HK-2 (cell line): ENCODE measurements around the gene FTO.
"Not testable (repeated sequence)": the region's sequence is repeated elsewhere in the genome, so short reads cannot be mapped to it uniquely, and the experiment has no call there.

ENCODE experiments used
- DNase-seq: peaks from one replicate; pipeline ENCODE4 v3.0.0-alpha.2; 2018; ENCODE audit not compliant: unreplicated experiment

FTO gene

GRCh38 chr16:53703590-53704444 lies at the start of gene FTO, which contains the start of gene RPGRIP1L:
TSS of gene FTO (plus strand) at chr16:53704156.
TSS of gene RPGRIP1L (minus strand) at chr16:53703859. CDS start at chr16:53700723, 3,136 bp downstream.
- peak; percentile 100 for DNase-seq

DNA sequence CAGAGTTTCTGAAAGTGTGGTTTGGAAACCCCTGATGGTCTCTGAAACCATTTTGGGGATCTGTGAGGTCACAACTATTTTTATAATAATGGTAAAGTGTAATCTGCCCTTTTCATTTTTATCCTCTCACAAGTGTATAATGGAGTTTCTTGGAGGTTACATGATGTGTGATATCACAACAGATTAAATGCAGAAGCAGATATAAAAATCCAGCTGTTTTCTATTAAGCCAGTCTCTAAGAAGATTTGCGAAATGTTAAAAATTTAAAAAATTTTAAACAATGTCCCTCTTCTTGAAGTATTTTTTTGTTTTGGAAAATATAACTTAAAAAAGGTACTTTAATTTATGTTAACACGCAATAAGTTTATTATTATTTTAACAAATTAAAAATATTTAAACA lies 49.0 kb upstream of the FTO start:
- no peak for DNase-seq

GRCh38 chr16:53662072-53662471 lies 41.9 kb upstream of the FTO start:
- DNase-seq, result no peak

- DNase-seq, result no peak
These were observed 39.1 kb upstream of the FTO start for GRCh38 chr16:53664724-53665345.

- no peak for DNase-seq
These were observed 37.1 kb upstream of the FTO start for GRCh38 chr16:53666786-53667415.

DNA sequence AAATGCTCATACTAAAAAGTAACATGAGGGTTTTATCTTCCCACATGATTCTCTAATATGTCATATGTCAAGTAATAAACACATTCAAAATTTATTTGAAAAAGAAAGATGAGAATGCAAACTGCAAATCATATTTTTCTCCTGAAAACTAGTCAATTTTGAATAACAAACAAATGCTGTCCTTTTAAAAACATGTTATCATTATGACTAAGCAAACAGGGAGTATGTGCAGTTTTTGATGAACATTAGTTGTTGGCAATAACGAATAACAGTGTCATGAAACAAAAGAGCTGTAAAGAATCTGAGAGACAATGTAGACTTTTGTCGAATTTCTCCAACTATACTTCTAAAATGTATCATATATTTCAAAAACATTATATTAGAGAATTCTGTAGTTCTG lies 35.1 kb upstream of the FTO start:
- DNase-seq, result no peak

- DNase-seq, result no peak
These were observed 31.5 kb upstream of the FTO start for GRCh38 chr16:53672461-53672860.

DNA sequence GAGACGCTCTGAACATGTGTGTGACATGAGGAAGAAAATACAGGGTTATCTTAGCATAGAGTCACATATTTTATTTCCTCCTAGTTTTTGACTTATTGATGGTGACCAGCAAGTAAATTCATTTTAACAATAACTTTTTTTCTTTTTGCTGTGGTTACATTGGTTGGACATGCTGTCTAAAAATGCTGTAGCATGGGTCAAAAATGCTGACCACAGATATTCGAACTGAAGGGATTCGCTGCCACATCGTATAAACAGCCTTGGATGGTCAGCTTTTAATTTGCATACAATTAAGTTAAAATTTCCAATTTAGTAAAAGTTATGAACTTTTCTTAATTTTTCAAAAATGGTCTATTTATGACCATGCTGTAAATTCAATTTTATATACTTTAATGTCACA lies 30.8 kb upstream of the FTO start:
- no peak for DNase-seq

DNA sequence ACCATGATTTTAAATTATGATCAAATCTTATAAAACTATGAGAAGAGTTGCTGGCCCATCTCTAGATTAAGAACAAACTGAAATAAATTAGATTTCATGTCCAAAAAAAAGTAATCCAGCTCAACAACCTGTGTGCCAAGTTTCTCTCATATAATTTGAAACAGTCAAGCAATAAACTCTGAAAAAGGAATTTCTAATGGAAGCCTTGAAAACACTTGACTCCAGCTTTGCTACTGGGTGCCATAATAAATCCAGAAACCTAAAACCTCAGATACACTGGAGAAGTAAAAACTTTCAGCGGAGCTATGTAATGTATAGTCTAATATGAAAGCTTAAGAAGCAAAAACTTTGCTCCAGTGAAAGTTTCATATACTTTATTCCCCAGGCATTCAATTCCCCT lies 25.8 kb upstream of the FTO start:
- DNase-seq, result no peak

- no peak for DNase-seq
These were observed 25.1 kb upstream of the FTO start for GRCh38 chr16:53678756-53679343.

GRCh38 chr16:53680756-53681155 lies 23.2 kb upstream of the FTO start:
- DNase-seq, result no peak

DNA sequence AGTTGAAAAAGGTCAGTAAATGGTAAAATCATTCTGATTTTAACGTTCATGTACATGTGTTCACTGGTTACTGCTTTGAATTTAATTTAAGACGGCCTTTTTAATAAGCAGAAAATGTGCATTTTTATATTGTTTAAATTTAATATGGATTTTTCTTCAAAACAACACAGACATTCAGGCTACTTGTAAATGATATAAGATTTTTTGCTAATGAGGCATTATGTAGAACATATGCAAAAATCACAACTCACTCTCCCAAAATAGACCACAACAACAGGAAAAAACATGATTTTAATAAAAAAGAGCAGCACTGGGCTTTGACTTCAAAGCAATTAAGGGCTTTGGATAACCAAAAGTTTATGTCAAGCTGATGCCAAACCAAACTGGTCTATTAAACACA lies 22.6 kb upstream of the FTO start:
- no peak for DNase-seq

DNA sequence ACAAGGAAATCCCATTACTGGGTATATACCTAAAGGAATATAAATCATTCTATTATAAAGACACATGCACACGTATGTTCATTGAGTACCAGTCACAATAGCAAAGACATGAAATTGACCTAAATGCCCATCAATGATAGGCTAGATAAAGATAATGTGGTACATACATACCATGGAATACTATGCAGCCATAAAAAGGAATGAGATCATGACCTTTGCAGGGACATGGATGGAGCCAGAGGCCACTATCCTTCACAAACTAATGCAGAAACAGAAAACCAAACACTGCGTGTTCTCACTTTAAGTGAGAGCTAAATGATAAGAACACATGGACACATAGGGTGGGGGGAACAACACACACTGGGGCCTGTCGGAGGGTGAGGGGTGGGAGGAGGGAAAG lies 18.6 kb upstream of the FTO start:
- not testable (repeated sequence) for DNase-seq

GRCh38 chr16:53686710-53687109 lies 17.2 kb upstream of the FTO start:
- no peak for DNase-seq

DNA sequence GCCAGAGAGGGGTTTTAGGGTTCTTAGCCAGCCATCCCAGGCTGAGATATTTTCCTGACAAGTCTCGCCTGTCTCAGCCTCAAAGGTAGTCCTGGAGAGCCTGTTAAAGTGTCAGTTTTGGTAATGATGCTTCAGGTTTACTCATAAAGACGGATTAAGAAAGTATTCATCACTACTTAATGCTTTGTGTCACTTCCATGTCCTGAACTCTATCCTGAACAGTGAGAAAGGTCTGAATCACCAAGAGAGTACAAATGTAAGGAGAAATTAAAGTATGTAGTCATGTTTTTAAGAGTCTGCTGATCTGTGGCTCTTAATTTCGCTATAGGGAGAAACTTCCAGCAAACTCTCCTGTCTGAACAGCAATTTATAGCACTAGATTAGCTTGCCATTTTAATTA lies 14.3 kb upstream of the FTO start:
- DNase-seq, result no peak

DNA sequence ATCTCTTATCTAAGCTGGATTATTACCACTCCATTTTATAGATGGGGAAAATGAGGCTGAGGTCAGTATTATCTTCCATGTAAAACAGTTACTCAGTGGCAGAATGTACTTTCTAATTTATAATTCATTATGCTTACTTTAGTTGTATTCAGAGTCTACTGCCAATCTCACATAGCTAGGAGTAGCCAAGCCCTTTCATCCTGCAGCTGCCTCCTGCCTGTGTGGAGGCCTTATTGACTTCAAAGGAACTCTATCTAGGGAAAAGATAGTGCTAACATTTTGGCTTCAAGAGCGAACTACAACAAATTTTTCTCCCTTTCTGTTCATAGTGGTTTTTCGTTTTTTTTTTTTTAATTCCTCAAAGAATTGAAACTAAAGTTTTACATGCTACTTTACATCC lies 13.2 kb upstream of the FTO start:
- no peak for DNase-seq

GRCh38 chr16:53692146-53692545 lies 11.8 kb upstream of the FTO start:
- no peak for DNase-seq

DNA sequence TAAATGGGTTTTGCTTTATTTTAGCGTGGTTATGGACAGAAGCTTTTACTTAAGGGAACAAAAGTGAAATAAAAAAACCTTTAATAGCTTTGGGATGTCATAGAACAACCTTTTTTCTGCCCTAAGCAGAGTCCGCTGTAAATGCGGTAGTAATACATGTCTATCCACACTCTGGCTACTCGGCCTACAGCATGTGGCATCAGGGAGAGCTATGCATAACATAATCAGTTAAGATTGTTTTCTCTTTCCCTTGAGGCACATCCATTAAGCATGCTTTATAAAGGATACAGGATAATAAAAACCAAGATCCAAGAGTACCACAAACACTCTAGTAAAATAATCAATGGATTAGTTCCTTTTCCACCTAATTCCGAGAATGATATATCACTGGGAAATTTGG lies 10.6 kb upstream of the FTO start:
- no peak for DNase-seq

DNA sequence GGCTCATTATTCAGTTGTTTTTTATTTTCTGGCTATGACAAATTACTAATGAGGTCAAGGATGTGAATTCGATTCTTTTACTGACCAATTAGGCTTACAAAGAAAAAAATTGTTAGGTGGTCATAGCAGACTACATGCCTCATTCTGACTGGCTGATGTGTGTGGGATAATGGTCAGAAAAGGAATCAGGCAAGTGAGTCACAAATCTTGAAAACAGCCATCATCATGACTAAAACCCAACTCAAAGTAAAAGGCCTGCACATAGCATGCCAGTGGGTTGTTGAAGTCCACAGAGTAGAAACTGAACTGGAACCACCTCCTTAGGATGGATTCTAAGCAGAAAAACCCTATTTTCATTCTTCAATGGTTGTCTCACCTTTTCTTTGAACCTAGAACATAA lies 8.9 kb upstream of the FTO start:
- no peak for DNase-seq

- DNase-seq, result not testable (repeated sequence)
These were observed 5.7 kb upstream of the FTO start for GRCh38 chr16:53698271-53698670.

DNA sequence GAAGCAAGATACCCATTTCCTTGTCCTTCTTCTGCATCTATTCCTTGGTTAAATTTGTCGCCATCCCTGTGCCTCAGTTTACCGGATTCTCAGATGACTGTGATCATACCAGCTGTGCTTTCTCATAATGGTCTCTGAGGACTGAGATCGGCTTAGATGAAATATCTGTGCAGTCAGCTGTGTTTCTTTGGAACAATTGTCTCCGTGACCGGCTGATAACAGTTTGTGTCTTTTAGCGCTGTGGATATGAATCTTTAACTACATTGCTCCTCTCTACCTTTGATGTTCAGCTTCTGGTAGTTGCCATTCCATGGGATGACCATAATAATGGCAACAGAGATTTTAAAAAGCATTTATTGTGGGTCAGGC lies 473 bp downstream of the FTO start:
- DNase-seq, result no peak

DNA sequence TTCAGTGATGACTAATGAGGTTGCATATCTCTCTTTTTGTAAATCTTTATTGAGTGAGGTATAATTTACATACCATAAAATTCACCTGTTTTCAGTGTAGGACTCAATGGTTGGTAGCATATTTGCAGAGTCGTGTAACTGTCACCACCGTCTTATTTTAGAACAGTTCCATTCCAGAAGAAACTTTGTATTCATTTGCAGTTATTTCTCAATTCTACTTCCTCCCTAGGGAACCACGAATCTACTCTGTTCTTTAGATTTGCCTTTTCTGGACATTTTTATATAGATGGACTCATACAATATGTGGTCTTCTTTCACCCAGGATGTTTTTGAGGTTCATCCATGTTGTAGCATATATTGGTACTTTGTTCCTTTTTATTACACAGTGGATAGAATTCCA lies 3.7 kb downstream of the FTO start:
- DNase-seq, result no peak

- DNase-seq, result no peak
These were observed 4.5 kb downstream of the FTO start for GRCh38 chr16:53708490-53708889.
